ENCODE results near the gene ZBTB2. TPM values are rescaled to one million over a fixed set of nuclear protein-coding genes. Genes with fewer than 3 reads are reported as not detected.
A peak's percentile ranks its signal among the peaks of the same experiment; 100 is the strongest.

ZBTB2 gene
- total and polyA plus RNA-seq, 11 donors = 3.2 to 8.2 (median 5.0) TPM

- H3K4me3 ChIP-seq = no peak overlapping the region
- DNase-seq (no peak), ATAC-seq (no peak)
- TF ChIP-seq CTCF (IDR thresholded peaks at IDR 0.05) (no peak), POLR2A (IDR thresholded peaks at IDR 0.05) (no peak)
- peaks cover 0 to 39% (median 25%) of the 10 kb centered on the region in 12 donors for H3K4me1 ChIP-seq
- no peaks in the 10 kb centered on the region for H3K9me3 ChIP-seq
- no peaks in the 10 kb centered on the region for H3K27me3 ChIP-seq
- intact Hi-C loops (cut with DNase I) = loop anchor here in 1 of 10 donors (5.0 kb wide), 1 partner anchor 45 kb away; the partner anchor contains the start of gene ZBTB2
- peaks cover 0 to 16% (median 9%) of the 10 kb centered on the region in 9 donors for H3K36me3 ChIP-seq
- peak overlapping the region in 2 of 12 donors; percentile 1 to 3 for H3K27ac ChIP-seq
Measured at GRCh38 chr6:151437401-151437800, 46.0 kb upstream of the ZBTB2 start.

- peak in 2 of 4 donors; percentile 34 to 53 for ATAC-seq
- no peaks in the 10 kb centered on the region for H3K27me3 ChIP-seq
- H3K4me1 ChIP-seq = peaks cover 0 to 39% (median 25%) of the 10 kb centered on the region in 12 donors
- no peaks in the 10 kb centered on the region for H3K9me3 ChIP-seq
- no peak overlapping the region for H3K4me3 ChIP-seq
- H3K27ac ChIP-seq = peak overlapping the region in 4 of 12 donors; percentile 12 to 52 (median 44)
- DNase-seq = no peak
- TF ChIP-seq POLR2A (IDR thresholded peaks at IDR 0.05) (no peak), CTCF (IDR thresholded peaks at IDR 0.05) (no peak)
- peaks cover 0 to 22% (median 15%) of the 10 kb centered on the region in 9 donors for H3K36me3 ChIP-seq
- intact Hi-C loops (cut with DNase I) = loop anchor here in 1 of 10 donors (5.0 kb wide), 1 partner anchor 45 kb away; the partner anchor contains the start of gene ZBTB2
Measured at GRCh38 chr6:151436802-151437201, 45.4 kb upstream of the ZBTB2 start.

GRCh38 chr6:151436300-151436699 is 44.9 kb upstream of the ZBTB2 start:
- Histone ChIP-seq H3K4me3 (no peak overlapping the region), H3K9me3 (no peaks in the 10 kb centered on the region), H3K36me3 (peaks cover 0 to 27% (median 20%) of the 10 kb centered on the region in 9 donors), H3K27me3 (no peaks in the 10 kb centered on the region), H3K27ac (peak overlapping the region in 4 of 12 donors; percentile 12 to 52 (median 44)), H3K4me1 (peaks cover 0 to 36% (median 25%) of the 10 kb centered on the region in 12 donors)
- ATAC-seq (no peak), DNase-seq (no peak)
- 61 to 79% (median 69%) methylated on average over 3 of the region's 3 CpGs for WGBS, 4 donors
- TF ChIP-seq CTCF (IDR thresholded peaks at IDR 0.05) (no peak), POLR2A (IDR thresholded peaks at IDR 0.05) (no peak)
- intact Hi-C loops (cut with DNase I) = loop anchor here in 1 of 10 donors (5.0 kb wide), 1 partner anchor 44 kb away; the partner anchor contains the start of gene ZBTB2

GRCh38 chr6:151434369-151434768 is 43.0 kb upstream of the ZBTB2 start:
- H3K4me1 ChIP-seq = peaks cover 0 to 21% (median 16%) of the 10 kb centered on the region in 12 donors
- no peaks in the 10 kb centered on the region for H3K27me3 ChIP-seq
- TF ChIP-seq CTCF (IDR thresholded peaks at IDR 0.05) = no peak
- no peak for TF ChIP-seq POLR2A (IDR thresholded peaks at IDR 0.05)
- intact Hi-C loops (cut with DNase I) = no loop called here
- ATAC-seq (no peak), DNase-seq (no peak)
- no peaks in the 10 kb centered on the region for H3K9me3 ChIP-seq
- no peak overlapping the region for H3K4me3 ChIP-seq
- 49 to 67% (median 57%) methylated on average over 2 of the region's 2 CpGs for WGBS, 4 donors
- H3K27ac ChIP-seq = no peak overlapping the region
- H3K36me3 ChIP-seq = peaks cover 0 to 46% (median 39%) of the 10 kb centered on the region in 9 donors

Measured in heart left ventricle (tissue), 16 donors.